ENCODE data around the gene WDR91. TPM values are rescaled to one million over a fixed set of nuclear protein-coding genes. Genes with fewer than 3 reads are reported as not detected.

WDR91 gene
- polyA plus RNA-seq, 2 of the 4 experiments (the other 2 are of a cell fraction), result 5.1 to 5.3 TPM

- Histone ChIP-seq H3K9me3 (no peaks in the 10 kb centered on the region), H3K4me2 (peak overlapping the region; percentile 48), H3K27ac (peak overlapping the region; percentile 18 to 63; a peak in 4 of 6 replicates), H3K4me1 (peaks cover 13% of the 10 kb centered on the region), H3K4me3 (no peak overlapping the region)
- WGBS (ENCODE audit: missing lambda C conversion rate), result 69% methylated on average over 5 of the region's 5 CpGs
- DNase-seq (ENCODE audit: low read depth in 1 of 2, low spot score in 1 of 2) (peak in 1 of 2 experiments; percentile 33), ATAC-seq (peak; percentile 43 to 47; a peak in 3 of 6 replicates), FAIRE-seq (no peak)
- TF ChIP-seq MAX (IDR thresholded peaks at IDR 0.05) (no peak), CEBPB (IDR thresholded peaks at IDR 0.05) (peak; percentile 65 to 70; a peak in 3 of 4 replicates)
- CTCF ChIA-PET, result interaction anchor here (0.9 to 1.3 kb wide), 3 partner anchors 8 to 17 kb away, joined by 3 read pairs; no protein-coding TSS in a partner anchor
- POLR2A ChIA-PET, result interaction anchor here (0.9 kb wide), 1 partner anchor 47 kb away, joined by 3 read pairs; the partner anchor contains the start of gene CYREN
Measured at GRCh38 chr7:135217645-135218509, 6.6 kb upstream of the WDR91 start.

GRCh38 chr7:135215698-135216097, 4.4 kb upstream of the WDR91 start:
- 66% methylated on average over 3 of the region's 3 CpGs for WGBS (ENCODE audit: missing lambda C conversion rate)
- no peak for DNase-seq (ENCODE audit: low read depth in 1 of 2, low spot score in 1 of 2)
- H3K4me3 ChIP-seq, result no peak overlapping the region
- ChIA-PET CTCF (no interaction called here), POLR2A (no interaction called here)
- ATAC-seq, result no peak
- H3K4me2 ChIP-seq, result no peak overlapping the region
- no peak for TF ChIP-seq TP53 (CRISPR knock-in tag; IDR thresholded peaks at IDR 0.05)
- no peak for TF ChIP-seq FOSB (CRISPR knock-in tag; IDR thresholded peaks at IDR 0.05)
- TF ChIP-seq NFE2L2 (conservative IDR thresholded peaks at IDR 0.05; ENCODE audit: low read length), result no peak
- TF ChIP-seq CBX2 (IDR thresholded peaks at IDR 0.05; ENCODE audit: borderline replicate concordance, low read depth), result no peak
- TF ChIP-seq BHLHE40 (IDR thresholded peaks at IDR 0.05; ENCODE audit: low read depth, low read length), result no peak
- TF ChIP-seq EHMT2 (IDR thresholded peaks at IDR 0.05; ENCODE audit: low read depth), result no peak
- TF ChIP-seq HOXA7 (CRISPR knock-in tag; IDR thresholded peaks at IDR 0.05), result no peak
- no peak for TF ChIP-seq MAZ (IDR thresholded peaks at IDR 0.05; ENCODE audit: borderline replicate concordance, low read depth, low read length)
- no peak for TF ChIP-seq RCOR1 (IDR thresholded peaks at IDR 0.05; ENCODE audit: low read depth, low read length)
- no peak for FAIRE-seq
- H3K27ac ChIP-seq, result no peak overlapping the region
- H3K4me1 ChIP-seq, result peaks cover 17% of the 10 kb centered on the region
- no peaks in the 10 kb centered on the region for H3K9me3 ChIP-seq

GRCh38 chr7:135215180-135215579, 3.9 kb upstream of the WDR91 start:
- POLR2A ChIA-PET, result no interaction called here

GRCh38 chr7:135213831-135214230, 2.5 kb upstream of the WDR91 start:
- ATAC-seq (no peak), FAIRE-seq (no peak), DNase-seq (ENCODE audit: low read depth in 1 of 2, low spot score in 1 of 2) (no peak)
- no peak overlapping the region for H3K4me2 ChIP-seq
- no peak overlapping the region for H3K4me3 ChIP-seq
- peaks cover 23% of the 10 kb centered on the region for H3K4me1 ChIP-seq
- no peak for TF ChIP-seq RAD21 (conservative IDR thresholded peaks at IDR 0.05 in 1 of 2, IDR thresholded peaks at IDR 0.05 in 1 of 2)
- no peak for TF ChIP-seq ZSCAN20 (CRISPR knock-in tag; IDR thresholded peaks at IDR 0.05)
- no peak for TF ChIP-seq HEYL (CRISPR knock-in tag; IDR thresholded peaks at IDR 0.05)
- TF ChIP-seq CEBPB (IDR thresholded peaks at IDR 0.05), result no peak
- no peak for TF ChIP-seq FOSL2 (IDR thresholded peaks at IDR 0.05)
- TF ChIP-seq FOSL2 (CRISPR knock-in tag; IDR thresholded peaks at IDR 0.05), result no peak
- no peak for TF ChIP-seq JUN (IDR thresholded peaks at IDR 0.05)
- no peak for TF ChIP-seq NR3C1 (IDR thresholded peaks at IDR 0.05)
- no peak for TF ChIP-seq TP53 (CRISPR knock-in tag; IDR thresholded peaks at IDR 0.05)
- TF ChIP-seq HOXB13 (CRISPR knock-in tag; IDR thresholded peaks at IDR 0.05; ENCODE audit: low read depth), result no peak
- TF ChIP-seq HDAC2 (IDR thresholded peaks at IDR 0.05), result no peak
- TF ChIP-seq ZFP36 (IDR thresholded peaks at IDR 0.05; ENCODE audit: borderline replicate concordance, partially characterized antibody), result no peak
- TF ChIP-seq ATOH8 (CRISPR knock-in tag; IDR thresholded peaks at IDR 0.05; ENCODE audit: low read depth), result no peak
- no peak for TF ChIP-seq HOXA7 (CRISPR knock-in tag; IDR thresholded peaks at IDR 0.05)
- no peak for TF ChIP-seq JUNB (IDR thresholded peaks at IDR 0.05)
- TF ChIP-seq CBX2 (IDR thresholded peaks at IDR 0.05; ENCODE audit: borderline replicate concordance, low read depth), result no peak
- TF ChIP-seq CBX8 (IDR thresholded peaks at IDR 0.05), result no peak
- no peak for TF ChIP-seq NPAS2 (CRISPR knock-in tag; IDR thresholded peaks at IDR 0.05; ENCODE audit: borderline replicate concordance)
- ChIA-PET CTCF (no interaction called here), POLR2A (no interaction called here)
- H3K9me3 ChIP-seq, result no peaks in the 10 kb centered on the region
- no peak overlapping the region for H3K27ac ChIP-seq
- WGBS (ENCODE audit: missing lambda C conversion rate), result 73% methylated on average over 2 of the region's 2 CpGs

More at GRCh38 chr7:135215180-135215579, 3.9 kb upstream of the WDR91 start:
- no peak overlapping the region for H3K4me2 ChIP-seq
- no peak overlapping the region for H3K27ac ChIP-seq
- FAIRE-seq, result no peak
- H3K4me1 ChIP-seq, result peaks cover 17% of the 10 kb centered on the region
- H3K9me3 ChIP-seq, result no peaks in the 10 kb centered on the region
- 85% methylated on average over 4 of the region's 4 CpGs for WGBS (ENCODE audit: missing lambda C conversion rate)
- DNase-seq (ENCODE audit: low read depth in 1 of 2, low spot score in 1 of 2), result no peak
- H3K4me3 ChIP-seq, result no peak overlapping the region
- TF ChIP-seq CHD4 (IDR thresholded peaks at IDR 0.05; ENCODE audit: borderline replicate concordance), result no peak
- TF ChIP-seq ZNF302 (CRISPR knock-in tag; IDR thresholded peaks at IDR 0.05), result no peak
- TF ChIP-seq ZC3H11A (IDR thresholded peaks at IDR 0.05), result no peak
- TF ChIP-seq PHF8 (IDR thresholded peaks at IDR 0.05; ENCODE audit: borderline replicate concordance, low read depth), result no peak
- no peak for TF ChIP-seq NFE2L2 (conservative IDR thresholded peaks at IDR 0.05; ENCODE audit: low read length)
- ATAC-seq, result no peak
- CTCF ChIA-PET, result no interaction called here
